ENCODE measurements around the gene ENO1. TPM values are rescaled to one million over a fixed set of nuclear protein-coding genes. Genes with fewer than 3 reads are reported as not detected.
A peak's percentile ranks its signal among the peaks of the same experiment; 100 is the strongest.

The ENO1 gene
- total RNA-seq, 1 donor from 2014 or later: 2,577 TPM

- H3K4me3 ChIP-seq (ENCODE audit: low read depth, low read length): peak overlapping the region; percentile 74
- TF ChIP-seq CTCF (conservative IDR thresholded peaks at IDR 0.05; ENCODE audit: low read depth, low read length): no peak
- DNase-seq (ENCODE audit: low read depth): no peak
These were observed 4.0 kb downstream of the ENO1 start for GRCh38 chr1:8874230-8875201.

- peak; percentile 92 for DNase-seq (ENCODE audit: low read depth)
- no peak for TF ChIP-seq CTCF (conservative IDR thresholded peaks at IDR 0.05; ENCODE audit: low read depth, low read length)
- H3K4me3 ChIP-seq (ENCODE audit: low read depth, low read length): peak overlapping the region; percentile 46
These were observed 4.8 kb downstream of the ENO1 start for GRCh38 chr1:8873506-8874229.

- no peak for DNase-seq (ENCODE audit: low read depth)
- TF ChIP-seq CTCF (conservative IDR thresholded peaks at IDR 0.05; ENCODE audit: low read depth, low read length): no peak
- H3K4me3 ChIP-seq (ENCODE audit: low read depth, low read length): peak overlapping the region; percentile 46
These were observed 5.5 kb downstream of the ENO1 start for GRCh38 chr1:8873001-8873400.

GRCh38 chr1:8871965-8872399 lies 6.5 kb downstream of the ENO1 start:
- no peak for DNase-seq (ENCODE audit: low read depth)
- peak overlapping the region; percentile 46 for H3K4me3 ChIP-seq (ENCODE audit: low read depth, low read length)
- TF ChIP-seq CTCF (conservative IDR thresholded peaks at IDR 0.05; ENCODE audit: low read depth, low read length): no peak

- peak overlapping the region; percentile 46 for H3K4me3 ChIP-seq (ENCODE audit: low read depth, low read length)
- peak; percentile 58 for TF ChIP-seq CTCF (conservative IDR thresholded peaks at IDR 0.05; ENCODE audit: low read depth, low read length)
- DNase-seq (ENCODE audit: low read depth): no peak
These were observed 6.9 kb downstream of the ENO1 start for GRCh38 chr1:8871539-8871935.

GRCh38 chr1:8870616-8871538 lies 7.6 kb downstream of the ENO1 start:
- no peak for TF ChIP-seq CTCF (conservative IDR thresholded peaks at IDR 0.05; ENCODE audit: low read depth, low read length)
- no peak for DNase-seq (ENCODE audit: low read depth)

More at GRCh38 chr1:8870616-8871538, 7.6 kb downstream of the ENO1 start:
- peak overlapping the region; percentile 46 for H3K4me3 ChIP-seq (ENCODE audit: low read depth, low read length)
